ENCODE results near the gene SLC7A8.

DNA sequence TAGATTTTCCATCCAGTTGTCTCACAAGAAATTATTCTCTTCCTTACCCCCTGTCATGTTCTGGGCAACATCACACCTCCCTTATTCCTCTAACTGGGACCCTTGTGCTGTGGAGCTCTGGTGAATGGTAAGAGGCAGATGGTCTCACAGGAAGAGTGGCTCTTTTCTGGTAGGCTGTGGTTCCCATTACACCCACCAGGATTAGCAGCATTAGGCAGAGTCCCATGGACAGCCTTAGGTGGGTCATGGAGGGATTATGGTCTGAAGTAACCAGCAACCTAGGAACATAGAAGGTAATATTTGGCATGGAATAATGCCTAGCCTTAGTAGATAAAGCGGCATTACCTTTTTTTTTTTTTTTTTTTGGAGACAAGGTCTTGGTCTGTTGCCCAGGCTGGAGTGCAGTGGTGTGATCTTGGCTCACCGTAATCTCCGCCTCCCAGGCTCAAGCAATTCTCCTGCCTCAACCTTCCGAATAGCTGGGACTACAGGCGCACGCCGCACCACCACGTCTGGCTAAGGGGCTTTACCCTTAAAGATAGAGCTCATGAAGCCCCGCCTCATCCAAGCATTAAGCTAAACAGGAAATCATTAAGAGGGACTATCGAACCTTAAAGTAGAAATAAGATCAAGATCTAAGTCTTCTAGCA lies 84.1 kb downstream of the SLC7A8 start:
- TF ChIP-seq POLR2A (IDR thresholded peaks at IDR 0.05; ENCODE audit: low read depth, low read length) (no peak), MXI1 (IDR thresholded peaks at IDR 0.05; ENCODE audit: borderline replicate concordance, low read depth, low read length) (no peak), CEBPB (IDR thresholded peaks at IDR 0.05; ENCODE audit: low read depth, low read length) (no peak)
- TF ChIP-seq, protein P1, sequence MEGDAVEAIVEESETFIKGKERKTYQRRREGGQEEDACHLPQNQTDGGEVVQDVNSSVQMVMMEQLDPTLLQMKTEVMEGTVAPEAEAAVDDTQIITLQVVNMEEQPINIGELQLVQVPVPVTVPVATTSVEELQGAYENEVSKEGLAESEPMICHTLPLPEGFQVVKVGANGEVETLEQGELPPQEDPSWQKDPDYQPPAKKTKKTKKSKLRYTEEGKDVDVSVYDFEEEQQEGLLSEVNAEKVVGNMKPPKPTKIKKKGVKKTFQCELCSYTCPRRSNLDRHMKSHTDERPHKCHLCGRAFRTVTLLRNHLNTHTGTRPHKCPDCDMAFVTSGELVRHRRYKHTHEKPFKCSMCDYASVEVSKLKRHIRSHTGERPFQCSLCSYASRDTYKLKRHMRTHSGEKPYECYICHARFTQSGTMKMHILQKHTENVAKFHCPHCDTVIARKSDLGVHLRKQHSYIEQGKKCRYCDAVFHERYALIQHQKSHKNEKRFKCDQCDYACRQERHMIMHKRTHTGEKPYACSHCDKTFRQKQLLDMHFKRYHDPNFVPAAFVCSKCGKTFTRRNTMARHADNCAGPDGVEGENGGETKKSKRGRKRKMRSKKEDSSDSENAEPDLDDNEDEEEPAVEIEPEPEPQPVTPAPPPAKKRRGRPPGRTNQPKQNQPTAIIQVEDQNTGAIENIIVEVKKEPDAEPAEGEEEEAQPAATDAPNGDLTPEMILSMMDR (conservative IDR thresholded peaks at IDR 0.05; ENCODE audit: low read depth, low read length): no peak
- TF ChIP-seq, protein P2, sequence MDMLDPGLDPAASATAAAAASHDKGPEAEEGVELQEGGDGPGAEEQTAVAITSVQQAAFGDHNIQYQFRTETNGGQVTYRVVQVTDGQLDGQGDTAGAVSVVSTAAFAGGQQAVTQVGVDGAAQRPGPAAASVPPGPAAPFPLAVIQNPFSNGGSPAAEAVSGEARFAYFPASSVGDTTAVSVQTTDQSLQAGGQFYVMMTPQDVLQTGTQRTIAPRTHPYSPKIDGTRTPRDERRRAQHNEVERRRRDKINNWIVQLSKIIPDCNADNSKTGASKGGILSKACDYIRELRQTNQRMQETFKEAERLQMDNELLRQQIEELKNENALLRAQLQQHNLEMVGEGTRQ (IDR thresholded peaks at IDR 0.05; ENCODE audit: low read depth, low read length): no peak

All from IMR-90 (cell line).